Measurements from ENCODE around the gene NOS3. TPM values are rescaled to one million over a fixed set of nuclear protein-coding genes. Genes with fewer than 3 reads are reported as not detected.
A peak's percentile ranks its signal among the peaks of the same experiment; 100 is the strongest.

NOS3 gene
- total RNA-seq, 4 donors from 2014 or later, result 1.4 to 3.2 (median 2.2) TPM

GRCh38 chr7:150963707-150964559, 26.9 kb upstream of the NOS3 start:
- 63 to 85% methylated on average over 6 to 8 of the region's 18 CpGs for WGBS, 2 donors
- peaks cover 0 to 38% (median 0%) of the 10 kb centered on the region in 3 donors for H3K4me1 ChIP-seq
- DNase-seq, result no peak
- H3K4me3 ChIP-seq, result no peak overlapping the region
- no peak for TF ChIP-seq CTCF (IDR thresholded peaks at IDR 0.05)
- no peak for TF ChIP-seq POLR2A (IDR thresholded peaks at IDR 0.05)
- H3K27me3 ChIP-seq, result peaks cover 0 to 77% (median 0%) of the 10 kb centered on the region in 4 donors
- H3K27ac ChIP-seq, result no peak overlapping the region
- intact Hi-C loops (cut with DNase I), result no loop called here
- H3K9me3 ChIP-seq, result no peaks in the 10 kb centered on the region
- H3K36me3 ChIP-seq, result no peaks in the 10 kb centered on the region

GRCh38 chr7:150964593-150965111, 26.2 kb upstream of the NOS3 start:
- Histone ChIP-seq H3K27me3 (peaks cover 0 to 77% (median 0%) of the 10 kb centered on the region in 4 donors), H3K36me3 (no peaks in the 10 kb centered on the region), H3K4me1 (peaks cover 0 to 38% (median 0%) of the 10 kb centered on the region in 3 donors), H3K9me3 (no peaks in the 10 kb centered on the region), H3K27ac (peak overlapping the region in 1 of 4 donors; percentile 3), H3K4me3 (no peak overlapping the region)
- intact Hi-C loops (cut with DNase I), result no loop called here
- TF ChIP-seq CTCF (IDR thresholded peaks at IDR 0.05), result no peak
- TF ChIP-seq POLR2A (IDR thresholded peaks at IDR 0.05), result no peak
- 41 to 57% methylated on average over 3 to 5 of the region's 16 CpGs for WGBS, 2 donors
- no peak for DNase-seq

- peaks cover 0 to 80% (median 0%) of the 10 kb centered on the region in 4 donors for H3K27me3 ChIP-seq
- no peaks in the 10 kb centered on the region for H3K36me3 ChIP-seq
- no peak for DNase-seq
- intact Hi-C loops (cut with DNase I), result no loop called here
- TF ChIP-seq CTCF (IDR thresholded peaks at IDR 0.05) (no peak), POLR2A (IDR thresholded peaks at IDR 0.05) (no peak)
- H3K4me1 ChIP-seq, result peaks cover 0 to 38% (median 0%) of the 10 kb centered on the region in 3 donors
- 53 to 70% methylated on average over 2 to 3 of the region's 16 CpGs for WGBS, 2 donors
- no peak overlapping the region for H3K27ac ChIP-seq
- no peak overlapping the region for H3K4me3 ChIP-seq
- no peaks in the 10 kb centered on the region for H3K9me3 ChIP-seq
These were observed 25.5 kb upstream of the NOS3 start for GRCh38 chr7:150965273-150965830.

- intact Hi-C loops (cut with DNase I), result no loop called here
- H3K4me3 ChIP-seq, result no peak overlapping the region
These were observed 24.8 kb upstream of the NOS3 start for GRCh38 chr7:150966002-150966401.

More at GRCh38 chr7:150966002-150966401, 24.8 kb upstream of the NOS3 start:
- TF ChIP-seq POLR2A (IDR thresholded peaks at IDR 0.05) (no peak), CTCF (IDR thresholded peaks at IDR 0.05) (no peak)
- Histone ChIP-seq H3K27ac (no peak overlapping the region), H3K27me3 (peaks cover 0 to 80% (median 0%) of the 10 kb centered on the region in 4 donors), H3K36me3 (no peaks in the 10 kb centered on the region), H3K9me3 (no peaks in the 10 kb centered on the region), H3K4me1 (peaks cover 0 to 39% (median 0%) of the 10 kb centered on the region in 3 donors)
- no peak for DNase-seq
- 80% methylated on average over 1 of the region's 1 CpG; no CpG with 5 or more reads in 1 of the 2 donors for WGBS, 2 donors

All from esophagus squamous epithelium (tissue), 5 donors.